Measurements from ENCODE around the gene LIMD2. TPM values are rescaled to one million over a fixed set of nuclear protein-coding genes. Genes with fewer than 3 reads are reported as not detected.

The LIMD2 gene
- total and polyA plus RNA-seq, 2 of the 8 experiments (the other 6 are each of a cell fraction or from before 2014, with no cell fraction given): 72.0 to 77.2 TPM

GRCh38 chr17:63741408-63742173 is 41.7 kb upstream of the LIMD2 start, which contains the start of gene STRADA:
Gene STRADA (minus strand): TSS chr17:63741799. CDS start chr17:63728369, 13,430 bp downstream.
- Histone ChIP-seq H2BK15ac (ENCODE audit: low read length) (0 out of 2 replicates have a peak within 1 kb of the TSS, but pooled peaks have one; percentile 90), H3K23ac (ENCODE audit: insufficient read length) (no peak within 1 kb of the TSS), H3K79me1 (ENCODE audit: low read depth, low read length) (no peaks in the 10 kb centered on the region; the same call in 1 of the 2 replicates), H4K8ac (ENCODE audit: extremely low read depth, insufficient read depth, low read length) (peak within 1 kb of the TSS; percentile 93; the same call in 1 of the 2 replicates), H3K23me2 (ENCODE audit: low read depth, low read length) (peaks cover 6% of the 10 kb centered on the region), H4K20me1 (replicated peaks in 1 of 2; ENCODE audit: control insufficient read depth in 1 of 2, insufficient read depth in 2 of 2, low read length in 2 of 2) (no peaks in the 10 kb centered on the region), H3K14ac (ENCODE audit: insufficient read length) (no peak within 1 kb of the TSS), H3K4me1 (replicated peaks in 1 of 4; ENCODE audit: control insufficient read depth in 3 of 4, insufficient read depth in 4 of 4, low read length in 3 of 4) (peaks cover 0 to 3% (median 0%) of the 10 kb centered on the region in 4 experiments; a peak in 2 of 7 replicates), H2AFZ (ENCODE audit: low read length) (peak within 1 kb of the TSS; percentile 35; the same call in 1 of the 2 replicates), H2BK5ac (ENCODE audit: low read depth, low read length) (peak within 1 kb of the TSS; percentile 89), H4K5ac (ENCODE audit: insufficient read length, low read depth, low read length) (peak within 1 kb of the TSS; percentile 77), H3K18ac (ENCODE audit: extremely low read depth, low read length) (peak within 1 kb of the TSS; percentile 95), H3K36me3 (ENCODE audit: control insufficient read depth in 2 of 4, insufficient read depth in 4 of 4, low read length in 3 of 4) (peaks cover under 1 to 10% (median 5%) of the 10 kb centered on the region in 4 experiments; a peak in 7 of 8 replicates), H3K56ac (replicated peaks; ENCODE audit: insufficient read length, low read depth, low read length) (peak within 1 kb of the TSS; percentile 88), H3K9me3 (ENCODE audit: insufficient read depth in 2 of 2, low read depth in 1 of 2, low read length in 1 of 2) (no peaks in the 10 kb centered on the region), H2BK12ac (ENCODE audit: low read depth, low read length) (no peak within 1 kb of the TSS; the same call in 1 of the 2 replicates), H3K4ac (replicated peaks; ENCODE audit: insufficient read length, low read depth, low read length) (peak within 1 kb of the TSS; percentile 57), H2BK20ac (ENCODE audit: low read length) (no peak within 1 kb of the TSS; the same call in 1 of the 2 replicates), H4K91ac (replicated peaks; ENCODE audit: insufficient read length, low read length) (peak within 1 kb of the TSS; percentile 79), H2AK5ac (ENCODE audit: low read depth, low read length) (no peak within 1 kb of the TSS), H2BK120ac (replicated peaks; ENCODE audit: low read depth, low read length) (peak within 1 kb of the TSS; percentile 44), H3K27me3 (replicated peaks in 1 of 4; ENCODE audit: control insufficient read depth in 3 of 4, extremely low read depth in 1 of 4, insufficient read depth in 3 of 4, low read length in 3 of 4) (no peaks in the 10 kb centered on the region), H3K9ac (replicated peaks in 1 of 4; ENCODE audit: extremely low read depth in 1 of 4, low read depth in 3 of 4, low read length in 3 of 4) (peak within 1 kb of the TSS; percentile 57 to 87 (median 76)), H3K4me2 (ENCODE audit: insufficient read depth in 1 of 2, low read depth in 2 of 2, low read length in 2 of 2) (peak within 1 kb of the TSS; percentile 75 to 90), H3K27ac (ENCODE audit: low read depth, low read length) (peak within 1 kb of the TSS; percentile 84), H3K4me3 (ENCODE audit: extremely low read depth in 1 of 4, insufficient read depth in 2 of 4, low read depth in 3 of 4, low read length in 4 of 4) (peak within 1 kb of the TSS; percentile 56 to 95 (median 88)), H3K79me2 (ENCODE audit: control insufficient read depth in 1 of 2, insufficient read depth in 2 of 2, low read length in 2 of 2) (peaks cover 0 to 10% of the 10 kb centered on the region in 2 experiments; a peak in 2 of 4 replicates)
- DNase-seq (ENCODE audit: low read depth in 1 of 2, low spot score in 2 of 2) (peak; percentile 96 to 97), FAIRE-seq (no peak)
- CTCF ChIA-PET (ENCODE audit: partially characterized antibody): no interaction called here
- POLR2A ChIA-PET (ENCODE audit: partially characterized antibody): interaction anchor here (0.6 to 2.3 kb wide), 27 partner anchors 9 to 212 kb away, joined by 3 to 26 read pairs (median 4); partner anchors contain the start of genes CCDC47, DDX42, LIMD2 and MAP3K3
- 2% methylated on average over 52 of the region's 61 CpGs; no CpG with 5 or more reads in 1 of the 2 experiments for WGBS, 2 experiments (ENCODE audit: extremely low coverage in 1 of 2, insufficient coverage in 1 of 2, insufficient read length in 1 of 2, insufficient replicate concordance in 2 of 2, low coverage in 1 of 2, low lambda C conversion rate in 2 of 2, missing lambda C conversion rate in 1 of 2)
- TF ChIP-seq TEAD4 (IDR thresholded peaks at IDR 0.05; ENCODE audit: low read depth, low read length) (no peak), KDM4A (IDR thresholded peaks at IDR 0.05; ENCODE audit: low read depth, low read length, severe bottlenecking) (peak; percentile 82), SUZ12 (IDR thresholded peaks at IDR 0.05; ENCODE audit: low read length) (no peak), SP4 (IDR thresholded peaks at IDR 0.05; ENCODE audit: low read length) (peak; percentile 57; the same call in 1 of the 2 replicates), RFX5 (IDR thresholded peaks at IDR 0.05; ENCODE audit: borderline replicate concordance, low read depth, low read length) (no peak), BCL11A (IDR thresholded peaks at IDR 0.05; ENCODE audit: low read depth in 2 of 2, low read length in 2 of 2) (no peak), SRF (IDR thresholded peaks at IDR 0.05; ENCODE audit: low read depth, low read length) (0 out of 2 replicates have a peak, but pooled peaks have one; percentile 1), SIRT6 (IDR thresholded peaks at IDR 0.05; ENCODE audit: low read length) (no peak), CHD1 (IDR thresholded peaks at IDR 0.05; ENCODE audit: low read depth, low read length) (no peak)
